Spleen (tissue), 11 donors: Measurements from ENCODE around the gene PHF24. TPM values are rescaled to one million over a fixed set of nuclear protein-coding genes. Genes with fewer than 3 reads are reported as not detected.

Experiments used
- DNase-seq: peaks from one replicate; pipeline ENCODE4 v3.0.0-alpha.2; 2020
- H3K27ac ChIP-seq, 8 donors: fragments of 200-600 bp; sonication (generic) in 7 of 8; 1 replicate in 4 of 8; 2 replicates in 4 of 8; pipeline versions ENCODE4 v1.5.0 to v1.8.0; 2016 to 2021; ENCODE audit warnings: inconsistent platforms in 4 of 8, mild to moderate bottlenecking in 4 of 8, moderate library complexity in 1 of 8
- H3K27me3 ChIP-seq, 7 donors: fragments of 200-600 bp; sonication (generic) in 6 of 7; replicated peaks in 1 of 7; 1 replicate in 4 of 7; 2 replicates in 3 of 7; pipeline versions ENCODE4 v1.5.0 to v1.8.0; 2016 to 2021; ENCODE audit warnings: inconsistent platforms in 3 of 7, mild to moderate bottlenecking in 1 of 7
- H3K36me3 ChIP-seq, 6 donors: fragments of 200-600 bp; sonication (generic) in 5 of 6; 1 replicate in 4 of 6; 2 replicates in 2 of 6; pipeline versions ENCODE4 v1.5.0 to v1.8.0; 2016 to 2021; ENCODE audit warnings: inconsistent platforms in 2 of 6
- H3K4me1 ChIP-seq, 6 donors: fragments of 200-600 bp; sonication (generic) in 5 of 6; 1 replicate in 3 of 6; 2 replicates in 3 of 6; pipeline versions ENCODE4 v1.5.0 to v1.8.0; 2016 to 2021; ENCODE audit warnings: inconsistent platforms in 3 of 6
- H3K4me3 ChIP-seq, 8 donors: fragments of 200-600 bp; sonication (generic) in 7 of 8; 1 replicate in 4 of 8; 2 replicates in 4 of 8; pipeline versions ENCODE4 v1.5.0 to v1.8.0; 2016 to 2021; ENCODE audit warnings: inconsistent platforms in 4 of 8, mild to moderate bottlenecking in 4 of 8, moderate library complexity in 2 of 8
- H3K9me3 ChIP-seq, 8 donors: fragments of 200-600 bp; sonication (generic) in 7 of 8; 1 replicate in 4 of 8; 2 replicates in 4 of 8; pipeline versions ENCODE4 v1.5.0 to v1.8.0; 2016 to 2021; ENCODE audit warnings: inconsistent platforms in 4 of 8
- CTCF ChIP-seq, 11 experiments: fragments of 200-600 bp in 7 of 11; fragments of 450-650 bp in 4 of 11; sonication (generic) in 4 of 11; IDR thresholded peaks in 8 of 11; conservative IDR thresholded peaks in 3 of 11; 1 replicate in 7 of 11; 2 replicates in 4 of 11; pipeline versions ENCODE4 v1.4.0 to v1.8.0; 2016 to 2021; ENCODE audit warnings: antibody characterized with exemption in 11 of 11, inconsistent platforms in 4 of 11, mild to moderate bottlenecking in 1 of 11
- POLR2A ChIP-seq, 3 donors: fragments of 450-650 bp; IDR thresholded peaks; one replicate each; pipeline ENCODE4 v1.5.1; 2017; ENCODE audit warnings: antibody characterized with exemption in 3 of 3, mild to moderate bottlenecking in 1 of 3
- POLR2AphosphoS5 ChIP-seq, 3 donors: sonication (generic); formaldehyde crosslinking; IDR thresholded peaks; one replicate each; pipeline ENCODE4 v1.5.1; 2017; ENCODE audit warnings: antibody characterized with exemption in 3 of 3
- WGBS, 5 donors: extraction: QIAGEN DNeasy Blood & Tissue Kit in 3 of 5; methylation state at CpG; one replicate each; pipeline versions ENCODE4 v1.1.5 to v1.1.7; 2013 to 2018; 5-methylcytosine and 5-hydroxymethylcytosine counted together
- intact Hi-C: fragments of 100-400 bp; cut with DNase I; formaldehyde crosslinking; loops from one replicate; pipeline ENCODE4 v1.15.0; 2023; ENCODE audit warnings: low total_unique reads
- polyA plus RNA-seq, 3 donors: library from polyadenylated mRNA; stranded (reverse); fragments of 200-250 nt; gene quantifications; one replicate each; pipeline ENCODE4 v1.2.1, GENCODE V29; 2013
- total RNA-seq, 7 donors: library from RNA; depleted of rRNA in 3 of 7; stranded (reverse); fragments of >200 nt in 3 of 7; fragmentation: NEBNext Ultra II Directional in 4 of 7; extraction: Animal tissue kit (Norgen Biotek cat#: 25700) in 4 of 7; gene quantifications; one replicate each; pipeline versions ENCODE4 v1.1.0 to v1.2.1, GENCODE V29; 2016 to 2021
- donor health status: healthy with polysubstance abuse.
- donor health status: DM: no; HTN: no; CAD: no; lungs with moderate emphysema.
- donor health status: DM: no; HTN: no; CAD: no.
- donor health status: Bipolar disorder and iron deficiency.
- donor health status: healthy.
- donor health status: DM: no; HTN: no; CAD: no.
- donor health status: DM: yes; HTN: yes; CAD: no.

The PHF24 gene
- total and polyA plus RNA-seq, 10 donors, result 0.17 to 2.4 (median 0.37) TPM

DNA sequence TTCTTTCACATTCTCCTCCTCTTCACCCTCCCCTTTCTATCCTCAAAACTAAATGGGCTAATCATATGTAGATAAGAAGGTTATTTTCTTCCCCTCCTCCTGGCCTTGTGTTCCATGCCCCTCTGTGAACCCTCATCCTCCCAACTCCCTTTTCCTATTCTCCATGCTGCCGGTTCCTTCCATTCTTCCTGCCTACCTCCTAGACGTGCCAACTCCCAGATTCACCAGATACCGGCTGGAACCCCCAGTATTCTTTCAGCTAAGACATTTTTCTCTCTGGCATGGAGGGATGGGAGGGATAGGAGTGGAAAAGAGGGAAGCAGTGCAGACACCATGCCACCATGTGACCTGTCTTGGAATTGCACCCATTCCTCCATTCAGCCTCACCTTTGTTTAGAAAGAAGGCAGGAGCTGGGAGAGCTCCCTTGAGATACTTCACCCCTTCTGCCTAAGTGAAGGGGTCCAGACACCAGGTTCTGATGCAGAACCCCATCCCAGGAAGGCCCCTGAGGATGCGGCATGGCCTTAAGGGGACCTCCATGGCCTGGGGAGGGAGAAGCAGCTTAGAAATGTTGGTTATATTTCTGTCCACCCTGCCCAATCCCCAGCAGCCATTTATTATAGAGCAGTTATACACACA lies 36.3 kb downstream of the PHF24 start:
- intact Hi-C loops, result no loop called here
- Histone ChIP-seq H3K9me3 (no peaks in the 10 kb centered on the region), H3K36me3 (peaks cover 0 to 18% (median 0%) of the 10 kb centered on the region in 6 donors), H3K27ac (peak overlapping the region in 7 of 8 donors; percentile 58 to 90 (median 73)), H3K4me1 (peaks cover 7 to 86% (median 44%) of the 10 kb centered on the region in 6 donors), H3K27me3 (peaks cover 0 to 8% (median 0%) of the 10 kb centered on the region in 7 donors), H3K4me3 (no peak overlapping the region)
- 59 to 70% (median 64%) methylated on average over 4 of the region's 4 CpGs for WGBS, 5 donors
- DNase-seq, result no peak
- peak in 6 of 11 experiments; percentile 32 to 46 (median 40) for TF ChIP-seq CTCF (IDR thresholded peaks at IDR 0.05 in 8 of 11, conservative IDR thresholded peaks at IDR 0.05 in 3 of 11)
- no peak for TF ChIP-seq POLR2AphosphoS5 (IDR thresholded peaks at IDR 0.05)

- no peak for DNase-seq
- peaks cover 0 to 18% (median 0%) of the 10 kb centered on the region in 6 donors for H3K36me3 ChIP-seq
- H3K27me3 ChIP-seq, result peaks cover 0 to 5% (median 0%) of the 10 kb centered on the region in 7 donors
- TF ChIP-seq POLR2AphosphoS5 (IDR thresholded peaks at IDR 0.05) (no peak), CTCF (IDR thresholded peaks at IDR 0.05 in 8 of 11, conservative IDR thresholded peaks at IDR 0.05 in 3 of 11) (no peak), POLR2A (IDR thresholded peaks at IDR 0.05) (no peak)
- H3K27ac ChIP-seq, result peak overlapping the region in 7 of 8 donors; percentile 39 to 90 (median 73)
- H3K9me3 ChIP-seq, result no peaks in the 10 kb centered on the region
- H3K4me1 ChIP-seq, result peaks cover 7 to 82% (median 42%) of the 10 kb centered on the region in 6 donors
- intact Hi-C loops, result no loop called here
- no peak overlapping the region for H3K4me3 ChIP-seq
- 55 to 79% (median 69%) methylated on average over 7 of the region's 7 CpGs for WGBS, 5 donors
Measured at GRCh38 chr9:34994900-34995669, 37.0 kb downstream of the PHF24 start.

GRCh38 chr9:34995670-34996060 lies 37.6 kb downstream of the PHF24 start:
- peaks cover 0 to 18% (median 0%) of the 10 kb centered on the region in 6 donors for H3K36me3 ChIP-seq
- peak overlapping the region in 7 of 8 donors; percentile 39 to 90 (median 73) for H3K27ac ChIP-seq
- WGBS, 5 donors, result 15 to 42% (median 26%) methylated on average over 3 of the region's 3 CpGs
- no peaks in the 10 kb centered on the region for H3K9me3 ChIP-seq
- no peak for TF ChIP-seq POLR2AphosphoS5 (IDR thresholded peaks at IDR 0.05)
- no peaks in the 10 kb centered on the region for H3K27me3 ChIP-seq
- no peak overlapping the region for H3K4me3 ChIP-seq
- peaks cover 7 to 76% (median 36%) of the 10 kb centered on the region in 6 donors for H3K4me1 ChIP-seq
- intact Hi-C loops, result no loop called here
- DNase-seq, result no peak

- 93 to 99% (median 96%) methylated on average over 24 to 26 of the region's 26 CpGs for WGBS, 5 donors
- Histone ChIP-seq H3K9me3 (no peaks in the 10 kb centered on the region), H3K36me3 (peaks cover 0 to 18% (median 0%) of the 10 kb centered on the region in 6 donors), H3K4me3 (no peak overlapping the region), H3K27me3 (no peaks in the 10 kb centered on the region), H3K27ac (peak overlapping the region in 6 of 8 donors; percentile 39 to 90 (median 81)), H3K4me1 (peaks cover 7 to 70% (median 35%) of the 10 kb centered on the region in 6 donors)
- intact Hi-C loops, result no loop called here
- DNase-seq, result no peak
- TF ChIP-seq CTCF (IDR thresholded peaks at IDR 0.05 in 8 of 11, conservative IDR thresholded peaks at IDR 0.05 in 3 of 11) (no peak), POLR2AphosphoS5 (IDR thresholded peaks at IDR 0.05) (peak in 1 of 3 donors; percentile 32)
Measured at GRCh38 chr9:34996181-34996904, 38.3 kb downstream of the PHF24 start.
